Esophagus muscularis mucosa (tissue), 4 donors: ENCODE results near the gene TAP2. TPM values are rescaled to one million over a fixed set of nuclear protein-coding genes. Genes with fewer than 3 reads are reported as not detected.

ENCODE experiments used
- DNase-seq: peaks from one replicate; pipeline ENCODE4 v3.0.0-alpha.2; 2017; ENCODE audit errors: extremely low spot score
- H3K27ac ChIP-seq, 4 donors: fragments of 200-600 bp; sonication (generic); replicated peaks in 1 of 4; 1 replicate in 3 of 4; 2 replicates in 1 of 4; pipeline ENCODE4 v1.5.1; 2016 to 2019; ENCODE audit warnings: mild to moderate bottlenecking in 1 of 4
- H3K27me3 ChIP-seq, 4 donors: fragments of 200-600 bp; sonication (generic); one replicate each; pipeline versions ENCODE4 v1.5.1 to v1.6.0; 2016 to 2019
- H3K36me3 ChIP-seq, 4 donors: fragments of 200-600 bp; sonication (generic); one replicate each; pipeline ENCODE4 v1.5.1; 2016 to 2019
- H3K4me1 ChIP-seq, 4 donors: fragments of 200-600 bp; sonication (generic); one replicate each; pipeline ENCODE4 v1.5.1; 2016 to 2019
- H3K4me3 ChIP-seq, 4 donors: fragments of 200-600 bp; sonication (generic); 1 replicate in 2 of 4; 2 replicates in 2 of 4; pipeline ENCODE4 v1.5.1; 2016 to 2019; ENCODE audit warnings: mild to moderate bottlenecking in 4 of 4, moderate library complexity in 1 of 4
- H3K9me3 ChIP-seq, 4 donors: fragments of 200-600 bp; sonication (generic); 1 replicate in 3 of 4; 2 replicates in 1 of 4; pipeline ENCODE4 v1.5.1; 2016 to 2019
- CTCF ChIP-seq, 3 experiments: fragments of 200-600 bp in 2 of 3; fragments of 450-650 bp in 1 of 3; sonication (generic) in 2 of 3; IDR thresholded peaks; one replicate each; pipeline ENCODE4 v1.5.1; 2017 to 2019; ENCODE audit warnings: antibody characterized with exemption in 3 of 3, mild to moderate bottlenecking in 2 of 3, moderate library complexity in 1 of 3
- EP300 ChIP-seq: sonication (generic); formaldehyde crosslinking; IDR thresholded peaks from one replicate; pipeline ENCODE4 v1.6.1; 2017; ENCODE audit warnings: antibody characterized with exemption
- POLR2A ChIP-seq: fragments of 450-650 bp; IDR thresholded peaks from one replicate; pipeline ENCODE4 v1.6.1; 2017; ENCODE audit warnings: antibody characterized with exemption, moderate library complexity, mild to moderate bottlenecking, low read depth
- POLR2AphosphoS5 ChIP-seq, 2 donors: sonication (generic); formaldehyde crosslinking; IDR thresholded peaks; one replicate each; pipeline ENCODE4 v1.6.1; 2017; ENCODE audit warnings: antibody characterized with exemption in 2 of 2
- WGBS: methylation state at CpG from one replicate; pipeline ENCODE4 v1.1.5; 2018; 5-methylcytosine and 5-hydroxymethylcytosine counted together
- intact Hi-C: fragments of 100-400 bp; cut with DNase I; formaldehyde crosslinking; loops from one replicate; pipeline ENCODE4 v1.15.1; 2023
- total RNA-seq, 4 donors: library from RNA; depleted of rRNA; stranded (reverse); fragments of >200 nt; gene quantifications; one replicate each; pipeline versions ENCODE4 v1.1.0 to v1.2.1, GENCODE V29; 2016

TAP2 gene
- total RNA-seq, 4 donors from 2014 or later: 8.6 to 16.3 (median 13.4) TPM

DNA sequence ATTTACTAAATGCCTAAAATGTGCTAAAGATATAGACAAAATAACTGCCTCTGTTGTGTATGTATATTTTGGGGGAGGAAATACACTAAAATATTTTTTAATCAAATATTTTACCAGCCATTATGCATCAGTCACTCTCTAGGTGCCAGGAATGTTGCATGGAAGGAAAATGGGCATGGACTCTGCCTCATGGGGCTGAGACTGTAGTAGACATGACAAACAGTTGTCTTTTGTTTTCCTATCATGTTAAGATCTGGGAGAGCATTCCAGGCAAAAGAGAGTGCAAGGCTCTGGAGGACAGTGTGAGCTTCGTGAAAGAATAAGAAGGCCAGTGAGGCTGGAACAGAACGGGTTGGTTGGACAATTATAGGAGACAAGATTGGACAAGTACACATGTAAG lies 48.2 kb downstream of the TAP2 start:
- Histone ChIP-seq H3K4me3 (no peak overlapping the region), H3K4me1 (no peaks in the 10 kb centered on the region), H3K36me3 (no peaks in the 10 kb centered on the region), H3K27ac (no peak overlapping the region), H3K27me3 (peaks cover 0 to 40% (median 5%) of the 10 kb centered on the region in 4 donors), H3K9me3 (no peaks in the 10 kb centered on the region)
- TF ChIP-seq EP300 (no peak), CTCF (IDR thresholded peaks at IDR 0.05) (no peak), POLR2AphosphoS5 (IDR thresholded peaks at IDR 0.05) (no peak), POLR2A (no peak)
- WGBS: 68% methylated on average over 2 of the region's 2 CpGs
- DNase-seq: no peak
- intact Hi-C loops: loop anchor here (10.0 kb wide), 1 partner anchor 86 kb away; no protein-coding TSS in a partner anchor

Other genes starting within 250 kb of the TAP2 start
- 10 to 100 TPM; 28.2 to 93.2 (median 49.1) TPM for gene HLA-DRB1, start 248.9 kb downstream of the TAP2 start, total RNA-seq
- gene HLA-DQA1, start 201.3 kb downstream of the TAP2 start, total RNA-seq: 1 to 10 TPM in 3 of 4 donors, under 1 TPM in 1; 0.97 to 8.4 (median 5.1) TPM
- 1 to 10 TPM in 2 of 4 donors, under 1 TPM in 1, not detected in 1; 0.71 to 5.8 (median 4.8) TPM for gene HLA-DQB1, start 172.1 kb downstream of the TAP2 start, total RNA-seq
- 1 to 10 TPM in 1 of 4 donors, under 1 TPM in 2, not detected in 1; 0.40 to 3.2 (median 0.42) TPM for gene HLA-DQA2, start 97.3 kb downstream of the TAP2 start, total RNA-seq
- 1 to 10 TPM in 2 of 4 donors, under 1 TPM in 2; 0.33 to 1.7 (median 0.86) TPM for gene HLA-DQB2, start 75.2 kb downstream of the TAP2 start, total RNA-seq
- gene HLA-DOB, start 21.7 kb downstream of the TAP2 start, total RNA-seq: under 1 TPM in 3 of 4 donors, not detected in 1; 0.19 to 0.33 (median 0.29) TPM
- 10 to 100 TPM; 25.7 to 38.4 (median 32.4) TPM for gene PSMB8, start 5.3 kb upstream of the TAP2 start, total RNA-seq
- gene TAP1, start 15.0 kb upstream of the TAP2 start, total RNA-seq: 10 to 100 TPM; 28.7 to 45.7 (median 34.8) TPM
- gene PSMB9, start 15.5 kb upstream of the TAP2 start, total RNA-seq: 10 to 100 TPM in 3 of 4 donors, 1 to 10 TPM in 1; 9.1 to 26.2 (median 20.5) TPM
- gene HLA-DMB, start 102.3 kb upstream of the TAP2 start, total RNA-seq: 10 to 100 TPM in 2 of 4 donors, 1 to 10 TPM in 2; 8.0 to 17.2 (median 11.0) TPM
- gene HLA-DMA, start 114.4 kb upstream of the TAP2 start, total RNA-seq: 10 to 100 TPM; 17.2 to 26.0 (median 21.6) TPM
- gene BRD2, start 129.9 kb upstream of the TAP2 start, total RNA-seq: 100 to 1,000 TPM; 107 to 148 (median 118) TPM
- gene HLA-DOA, start 170.9 kb upstream of the TAP2 start, total RNA-seq: 10 to 100 TPM in 2 of 4 donors, 1 to 10 TPM in 2; 3.8 to 11.5 (median 8.3) TPM
- 10 to 100 TPM; 28.5 to 91.3 (median 65.9) TPM for gene HLA-DPA1, start 234.9 kb upstream of the TAP2 start, total RNA-seq
- gene HLA-DPB1, start 237.3 kb upstream of the TAP2 start, total RNA-seq: 10 to 100 TPM; 38.6 to 95.8 (median 61.7) TPM